OCI-LY1 (cell line): ENCODE results near the gene CNTN1.

ENCODE experiments used
- EZH2 ChIP-seq: fragments of 200-600 bp; sonication (generic), shearing (Covaris generic); IDR thresholded peaks from 2 replicates; pipeline ENCODE4 v1.8.0; 2017; ENCODE audit warnings: borderline replicate concordance, mixed run types, mild to moderate bottlenecking, antibody characterized with exemption, low read length, moderate library complexity, mixed read lengths
- TF ChIP-seq, protein P1 (sequence below): fragments of 200-600 bp; sonication (generic), shearing (Covaris generic); IDR thresholded peaks from 2 replicates; pipeline ENCODE4 v1.5.1; 2017; ENCODE audit warnings: mild to moderate bottlenecking, antibody characterized with exemption, low read length, moderate library complexity, mixed read lengths

GRCh38 chr12:41045509-41045908, 353.3 kb downstream of the CNTN1 start:
- TF ChIP-seq, protein P1, sequence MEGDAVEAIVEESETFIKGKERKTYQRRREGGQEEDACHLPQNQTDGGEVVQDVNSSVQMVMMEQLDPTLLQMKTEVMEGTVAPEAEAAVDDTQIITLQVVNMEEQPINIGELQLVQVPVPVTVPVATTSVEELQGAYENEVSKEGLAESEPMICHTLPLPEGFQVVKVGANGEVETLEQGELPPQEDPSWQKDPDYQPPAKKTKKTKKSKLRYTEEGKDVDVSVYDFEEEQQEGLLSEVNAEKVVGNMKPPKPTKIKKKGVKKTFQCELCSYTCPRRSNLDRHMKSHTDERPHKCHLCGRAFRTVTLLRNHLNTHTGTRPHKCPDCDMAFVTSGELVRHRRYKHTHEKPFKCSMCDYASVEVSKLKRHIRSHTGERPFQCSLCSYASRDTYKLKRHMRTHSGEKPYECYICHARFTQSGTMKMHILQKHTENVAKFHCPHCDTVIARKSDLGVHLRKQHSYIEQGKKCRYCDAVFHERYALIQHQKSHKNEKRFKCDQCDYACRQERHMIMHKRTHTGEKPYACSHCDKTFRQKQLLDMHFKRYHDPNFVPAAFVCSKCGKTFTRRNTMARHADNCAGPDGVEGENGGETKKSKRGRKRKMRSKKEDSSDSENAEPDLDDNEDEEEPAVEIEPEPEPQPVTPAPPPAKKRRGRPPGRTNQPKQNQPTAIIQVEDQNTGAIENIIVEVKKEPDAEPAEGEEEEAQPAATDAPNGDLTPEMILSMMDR = no peak
- no peak for TF ChIP-seq EZH2
